ENCODE measurements around the gene FCER2. TPM values are rescaled to one million over a fixed set of nuclear protein-coding genes. Genes with fewer than 3 reads are reported as not detected.

Gene FCER2
- total RNA-seq, 1 experiment from 2014 or later: not detected

GRCh38 chr19:7647156-7647555, 54.8 kb downstream of the FCER2 start:
- DNase-seq (ENCODE audit: low read depth): no peak

- no peak for DNase-seq (ENCODE audit: low read depth)
Observed at GRCh38 chr19:7646426-7646700, 55.6 kb downstream of the FCER2 start.

GRCh38 chr19:7645656-7646425, 56.1 kb downstream of the FCER2 start:
- no peak for DNase-seq (ENCODE audit: low read depth)

GRCh38 chr19:7645163-7645562, 56.8 kb downstream of the FCER2 start:
- DNase-seq (ENCODE audit: low read depth): no peak

- no peak for DNase-seq (ENCODE audit: low read depth)
Observed at GRCh38 chr19:7644550-7644877, 57.4 kb downstream of the FCER2 start.

GRCh38 chr19:7643629-7644549, 58.0 kb downstream of the FCER2 start:
- peak; percentile 35 for DNase-seq (ENCODE audit: low read depth)

- no peak for DNase-seq (ENCODE audit: low read depth)
Observed at GRCh38 chr19:7643031-7643415, 58.9 kb downstream of the FCER2 start.

- DNase-seq (ENCODE audit: low read depth): no peak
Observed at GRCh38 chr19:7642295-7643030, 59.5 kb downstream of the FCER2 start.

GRCh38 chr19:7641290-7642276, 60.3 kb downstream of the FCER2 start:
- DNase-seq (ENCODE audit: low read depth): no peak

- DNase-seq (ENCODE audit: low read depth): no peak
Observed at GRCh38 chr19:7640803-7641202, 61.1 kb downstream of the FCER2 start.

- no peak for DNase-seq (ENCODE audit: low read depth)
Observed at GRCh38 chr19:7639863-7640348, 62.0 kb downstream of the FCER2 start.

- no peak for DNase-seq (ENCODE audit: low read depth)
Observed at GRCh38 chr19:7638802-7639465, 63.0 kb downstream of the FCER2 start.

Other genes starting within 250 kb of the FCER2 start
- 0.60 and 1.0 TPM in 2 replicates for gene PEX11G, start 213.1 kb downstream of the FCER2 start, total RNA-seq (2014; rRNA removed; shearing (Covaris generic))
- 16.9 and 37.6 TPM in 2 replicates for gene ZNF358, start 186.0 kb downstream of the FCER2 start, total RNA-seq (2014; rRNA removed; shearing (Covaris generic))
- gene MCOLN1, start 179.5 kb downstream of the FCER2 start, total RNA-seq (2014; rRNA removed; shearing (Covaris generic)): 1.6 and 3.6 TPM in 2 replicates
- gene PNPLA6, start 166.4 kb downstream of the FCER2 start, total RNA-seq (2014; rRNA removed; shearing (Covaris generic)): 40.5 and 51.0 TPM in 2 replicates
- 1.4 and 1.5 TPM in 2 replicates for gene CAMSAP3, start 106.3 kb downstream of the FCER2 start, total RNA-seq (2014; rRNA removed; shearing (Covaris generic))
- gene XAB2, start 72.6 kb downstream of the FCER2 start, total RNA-seq (2014; rRNA removed; shearing (Covaris generic)): 47.3 and 48.9 TPM in 2 replicates
- gene PET100, start 72.3 kb downstream of the FCER2 start, total RNA-seq (2014; rRNA removed; shearing (Covaris generic)): 31.9 and 135 TPM in 2 replicates
- gene PCP2, start 68.4 kb downstream of the FCER2 start, total RNA-seq (2014; rRNA removed; shearing (Covaris generic)): not detected in 2 replicates
- gene STXBP2, start 65.0 kb downstream of the FCER2 start, total RNA-seq (2014; rRNA removed; shearing (Covaris generic)): 11.7 and 15.8 TPM in 2 replicates
- not detected in 2 replicates for gene RETN, start 33.1 kb downstream of the FCER2 start, total RNA-seq (2014; rRNA removed; shearing (Covaris generic))
- not detected in 2 replicates for gene MCEMP1, start 25.0 kb downstream of the FCER2 start, total RNA-seq (2014; rRNA removed; shearing (Covaris generic))
- 64.7 and 75.2 TPM in 2 replicates for gene TRAPPC5, start 21.3 kb downstream of the FCER2 start, total RNA-seq (2014; rRNA removed; shearing (Covaris generic))
- gene CLEC4G, start 30.0 kb upstream of the FCER2 start, total RNA-seq (2014; rRNA removed; shearing (Covaris generic)): not detected in 2 replicates
- gene CD209, start 45.4 kb upstream of the FCER2 start, total RNA-seq (2014; rRNA removed; shearing (Covaris generic)): not detected in 2 replicates
- gene CLEC4M, start 61.1 kb upstream of the FCER2 start, total RNA-seq (2014; rRNA removed; shearing (Covaris generic)): not detected in 2 replicates
- 9.3 and 11.7 TPM in 2 replicates for gene EVI5L, start 128.1 kb upstream of the FCER2 start, total RNA-seq (2014; rRNA removed; shearing (Covaris generic))
- gene PRR36, start 172.3 kb upstream of the FCER2 start, total RNA-seq (2014; rRNA removed; shearing (Covaris generic)): not detected in 2 replicates
- gene LRRC8E, start 186.4 kb upstream of the FCER2 start, total RNA-seq (2014; rRNA removed; shearing (Covaris generic)): 8.5 and 11.8 TPM in 2 replicates
- 8.4 and 8.8 TPM in 2 replicates for gene MAP2K7, start 201.7 kb upstream of the FCER2 start, total RNA-seq (2014; rRNA removed; shearing (Covaris generic))
- gene TGFBR3L, start 212.7 kb upstream of the FCER2 start, total RNA-seq (2014; rRNA removed; shearing (Covaris generic)): 7.1 TPM in 1 of 2 replicates, not detected in the other
- gene SNAPC2, start 218.2 kb upstream of the FCER2 start, total RNA-seq (2014; rRNA removed; shearing (Covaris generic)): 33.4 and 33.7 TPM in 2 replicates
- 1.2 and 3.8 TPM in 2 replicates for gene CTXN1, start 224.0 kb upstream of the FCER2 start, total RNA-seq (2014; rRNA removed; shearing (Covaris generic))
- 74.5 and 105 TPM in 2 replicates for gene TIMM44, start 241.5 kb upstream of the FCER2 start, total RNA-seq (2014; rRNA removed; shearing (Covaris generic))

Data from Daoy (cell line).